HTR-8/SVneo (cell line): Measurements from ENCODE around the gene HORMAD2.
A peak's percentile ranks its signal among the peaks of the same experiment; 100 is the strongest.
"Not testable (repeated sequence)": the region's sequence is repeated elsewhere in the genome, so short reads cannot be mapped to it uniquely, and the experiment has no call there.

Source experiments
- DNase-seq: peaks from one replicate; pipeline ENCODE4 v3.0.0; 2011; ENCODE audit warnings: low spot score, mixed read lengths; ENCODE audit not compliant: insufficient read length
- FAIRE-seq: peaks from 2 replicates; lab custom pipeline; 2011; peaks lifted over from hg19 to GRCh38; lab: Jason Lieb, UNC

Gene HORMAD2

GRCh38 chr22:30204015-30204741 is 123.9 kb downstream of the HORMAD2 start:
- DNase-seq (no peak), FAIRE-seq (no peak)

- DNase-seq (no peak), FAIRE-seq (no peak)
Observed at GRCh38 chr22:30204742-30205111, 124.5 kb downstream of the HORMAD2 start.

GRCh38 chr22:30205281-30206115 is 125.2 kb downstream of the HORMAD2 start:
- no peak for FAIRE-seq

GRCh38 chr22:30206944-30207343 is 126.7 kb downstream of the HORMAD2 start:
- peak; percentile 83 for DNase-seq
- peak; percentile 92 for FAIRE-seq

More at GRCh38 chr22:30205281-30206115, 125.2 kb downstream of the HORMAD2 start:
- peak; percentile 71 for DNase-seq

- FAIRE-seq (no peak), DNase-seq (no peak)
Observed at GRCh38 chr22:30208631-30209603, 128.7 kb downstream of the HORMAD2 start.

GRCh38 chr22:30209642-30210041 is 129.4 kb downstream of the HORMAD2 start:
- DNase-seq: no peak

GRCh38 chr22:30210235-30210909 is 130.1 kb downstream of the HORMAD2 start:
- DNase-seq: peak; percentile 41
- no peak for FAIRE-seq

More at GRCh38 chr22:30209642-30210041, 129.4 kb downstream of the HORMAD2 start:
- FAIRE-seq: no peak

GRCh38 chr22:30211124-30211820 is 131.0 kb downstream of the HORMAD2 start:
- no peak for DNase-seq
- FAIRE-seq: no peak

GRCh38 chr22:30212363-30212995 is 132.2 kb downstream of the HORMAD2 start:
- DNase-seq (no peak), FAIRE-seq (no peak)

- FAIRE-seq (no peak), DNase-seq (no peak)
Observed at GRCh38 chr22:30212996-30213441, 132.8 kb downstream of the HORMAD2 start.

GRCh38 chr22:30214703-30215407 is 134.6 kb downstream of the HORMAD2 start:
- DNase-seq: no peak
- FAIRE-seq: no peak

- DNase-seq, FAIRE-seq: not testable (repeated sequence)
Observed at GRCh38 chr22:30216272-30216671, 136.0 kb downstream of the HORMAD2 start.

- FAIRE-seq: no peak
- DNase-seq: no peak
Observed at GRCh38 chr22:30216710-30217109, 136.4 kb downstream of the HORMAD2 start.

GRCh38 chr22:30217698-30218560 is 137.7 kb downstream of the HORMAD2 start:
- FAIRE-seq: no peak
- no peak for DNase-seq

- FAIRE-seq (no peak), DNase-seq (no peak)
Observed at GRCh38 chr22:30219049-30219654, 138.9 kb downstream of the HORMAD2 start.

- FAIRE-seq: no peak
- DNase-seq: no peak
Observed at GRCh38 chr22:30219668-30220278, 139.5 kb downstream of the HORMAD2 start.
